Stimulated activated CD4-positive, alpha-beta T cell treated with anti-CD3 and anti-CD28 coated beads, Interleukin-1b, Interleukin-23, amount 100 ng/mL, for 48 hours (primary cell): ENCODE data around the gene ZNF735.
"Not testable (repeated sequence)": the region's sequence is repeated elsewhere in the genome, so short reads cannot be mapped to it uniquely, and the experiment has no call there.

Experiments used
- DNase-seq: peaks from one replicate; pipeline ENCODE4 v3.0.0-alpha.2; 2020

The ZNF735 gene

GRCh38 chr7:64206903-64207302 lies at the start of gene ZNF735:
Gene ZNF735 (plus strand): TSS chr7:64207203. CDS start chr7:64207203, 0 bp downstream.
- no peak for DNase-seq

DNA sequence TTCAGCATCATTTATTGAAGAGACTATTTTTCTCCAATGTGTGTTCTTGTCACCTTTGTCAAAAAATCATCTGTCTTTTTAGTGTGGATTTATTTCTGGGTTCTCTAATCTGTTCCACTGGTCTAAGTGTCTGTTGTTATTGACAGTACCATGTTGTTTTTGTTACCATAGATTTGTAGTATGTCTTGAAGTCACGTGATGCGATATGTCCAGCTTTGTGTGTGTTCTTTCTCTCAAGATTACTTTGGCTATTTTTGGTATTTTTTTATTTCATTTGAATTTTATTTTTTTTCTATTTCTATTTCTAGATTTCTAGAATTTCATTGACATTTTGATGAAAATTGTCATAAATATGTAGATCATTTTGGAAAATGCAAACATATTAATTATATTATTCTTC lies 36.0 kb upstream of the ZNF735 start:
- not testable (repeated sequence) for DNase-seq

GRCh38 chr7:64174328-64174727 lies 32.7 kb upstream of the ZNF735 start:
- DNase-seq, result no peak

DNA sequence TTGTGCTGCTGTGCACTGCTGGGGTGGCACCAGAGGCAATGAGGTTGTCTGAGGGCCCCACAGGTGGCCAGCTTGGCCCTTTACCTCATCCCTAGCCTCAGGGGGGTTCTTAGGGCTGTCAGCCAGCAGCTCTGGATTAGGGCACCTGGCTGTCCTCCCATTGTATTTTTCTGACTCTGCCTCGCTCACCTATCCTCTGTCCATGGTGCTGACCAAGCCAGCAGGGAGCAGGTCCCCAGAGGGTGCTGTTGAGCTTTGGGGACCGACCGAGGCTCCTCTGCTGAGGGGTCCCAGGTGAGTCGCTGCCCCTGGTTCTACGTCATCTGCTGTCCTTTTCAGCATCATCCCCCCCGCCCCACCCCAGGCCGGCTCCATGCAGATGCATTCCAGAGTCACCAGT lies 32.1 kb upstream of the ZNF735 start:
- no peak for DNase-seq

GRCh38 chr7:64180989-64181388 lies 26.0 kb upstream of the ZNF735 start:
- DNase-seq, result no peak

DNA sequence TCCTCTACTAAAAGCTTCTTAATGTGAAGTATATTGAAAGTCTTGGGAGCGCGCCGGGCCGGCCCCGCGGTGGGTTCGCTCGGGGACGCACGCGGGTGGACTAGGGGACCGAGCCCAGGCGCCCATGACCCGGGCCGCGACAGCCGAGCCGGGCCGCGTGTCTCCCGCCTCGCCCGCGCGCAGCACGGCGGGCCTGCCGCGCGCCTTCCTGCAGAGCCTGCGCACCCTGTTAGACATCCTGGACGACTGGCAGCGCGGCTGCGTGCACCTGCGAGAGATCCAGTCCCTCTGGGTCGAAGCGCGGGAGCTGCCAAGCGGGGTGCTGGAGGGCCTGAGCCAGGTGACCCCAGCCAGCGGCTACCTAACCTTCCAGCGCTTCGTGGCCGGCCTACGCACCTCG lies 25.4 kb upstream of the ZNF735 start:
- DNase-seq, result no peak

DNA sequence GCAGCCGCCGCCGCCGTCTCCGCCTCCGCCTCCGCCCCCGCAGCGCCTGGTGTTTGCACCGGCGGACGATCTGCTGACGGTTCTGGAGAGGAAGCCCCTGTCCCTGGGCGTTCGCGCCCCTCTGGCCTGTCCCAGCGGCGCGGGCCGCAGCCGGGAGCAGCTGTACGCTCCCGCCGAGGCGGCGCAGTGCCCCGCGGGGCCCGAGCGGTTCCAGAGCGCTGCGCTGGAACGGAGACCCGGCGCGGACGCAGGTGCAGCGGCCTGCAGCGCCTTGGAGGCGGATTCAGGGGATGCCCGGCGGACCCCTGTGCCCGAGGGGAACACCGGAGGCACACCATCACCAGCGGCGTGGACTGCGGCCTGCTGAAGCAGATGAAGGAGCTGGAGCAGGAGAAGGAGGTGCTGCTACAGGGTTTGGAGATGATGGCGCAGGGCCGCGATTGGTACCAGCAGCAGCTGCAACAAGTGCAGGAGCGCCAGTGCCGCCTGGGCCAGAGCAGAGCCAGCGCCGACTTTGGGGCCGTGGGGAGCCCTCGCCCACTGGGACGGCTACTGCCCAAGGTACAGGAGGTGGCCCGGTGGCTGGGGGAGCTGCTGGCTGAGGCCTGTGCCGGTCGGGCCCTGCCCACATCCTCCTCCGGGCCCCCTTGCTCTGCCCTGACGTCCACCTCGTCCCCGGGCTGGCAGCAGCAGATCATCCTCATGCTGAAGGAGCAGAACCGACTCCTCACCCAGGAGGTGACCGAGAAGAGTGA lies 24.8 kb upstream of the ZNF735 start:
- DNase-seq, result no peak

GRCh38 chr7:64183126-64183742 lies 23.8 kb upstream of the ZNF735 start:
- DNase-seq, result peak; percentile 35

GRCh38 chr7:64183827-64184372 lies 23.1 kb upstream of the ZNF735 start:
- no peak for DNase-seq

GRCh38 chr7:64184376-64184775 lies 22.6 kb upstream of the ZNF735 start:
- no peak for DNase-seq

GRCh38 chr7:64187408-64187807 lies 19.6 kb upstream of the ZNF735 start:
- no peak for DNase-seq

DNA sequence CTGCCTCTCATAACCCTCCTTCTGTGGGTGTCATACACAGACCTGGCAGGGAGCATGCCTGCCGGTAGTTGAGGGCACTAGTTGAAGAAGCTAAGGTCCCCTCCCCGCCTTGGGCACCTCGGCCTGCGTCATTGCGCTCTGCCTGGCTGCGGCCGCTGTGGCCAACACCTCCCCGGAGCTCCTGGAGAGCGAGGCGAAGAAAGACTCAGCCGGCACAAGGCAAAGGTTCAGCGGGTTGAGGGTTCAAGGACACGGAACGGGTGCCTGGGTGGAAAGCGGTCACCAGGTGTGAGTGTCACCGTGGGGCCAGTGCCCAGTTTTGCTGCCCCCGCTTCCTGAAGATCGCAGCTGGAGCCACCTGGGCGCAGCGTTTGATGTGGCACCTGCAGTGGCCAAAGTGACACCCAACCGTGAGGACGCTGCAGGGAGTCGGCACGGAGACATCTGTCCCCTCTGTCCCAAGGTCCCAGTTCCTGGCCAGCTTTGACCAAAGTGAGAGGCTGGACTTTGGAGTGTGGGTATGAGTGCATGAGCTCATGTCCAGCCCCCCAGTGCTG lies 14.8 kb upstream of the ZNF735 start:
- DNase-seq, result no peak

- no peak for DNase-seq
These were observed 14.2 kb upstream of the ZNF735 start for GRCh38 chr7:64192775-64193174.

DNA sequence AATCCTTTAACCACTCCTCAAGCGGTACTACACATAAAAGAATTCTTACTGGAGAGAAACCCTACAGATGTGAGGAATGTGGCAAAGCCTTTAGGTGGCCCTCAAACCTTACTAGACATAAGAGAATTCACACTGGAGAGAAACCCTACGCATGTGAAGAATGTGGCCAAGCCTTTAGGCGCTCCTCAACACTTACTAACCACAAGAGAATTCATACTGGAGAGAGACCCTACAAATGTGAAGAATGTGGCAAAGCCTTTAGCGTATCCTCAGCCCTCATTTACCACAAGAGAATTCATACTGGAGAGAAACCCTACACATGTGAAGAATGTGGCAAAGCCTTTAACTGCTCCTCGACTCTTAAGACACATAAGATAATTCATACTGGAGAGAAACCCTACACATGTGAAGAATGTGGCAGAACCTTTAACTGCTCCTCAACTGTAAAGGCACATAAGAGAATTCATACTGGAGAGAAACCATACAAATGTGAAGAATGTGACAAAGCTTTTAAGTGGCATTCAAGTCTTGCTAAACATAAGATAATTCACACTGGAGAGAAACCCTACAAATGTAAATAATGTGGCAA lies 12.8 kb downstream of the ZNF735 start:
- DNase-seq, result not testable (repeated sequence)

GRCh38 chr7:64223366-64223765 lies 16.4 kb downstream of the ZNF735 start:
- DNase-seq, result no peak

- not testable (repeated sequence) for DNase-seq
These were observed 21.2 kb downstream of the ZNF735 start, which contains the start of gene ZNF679 for GRCh38 chr7:64228174-64228573. Gene ZNF679 (plus strand): TSS chr7:64228474. CDS start chr7:64249118, 20,644 bp downstream.

GRCh38 chr7:64266341-64266919 lies 59.4 kb downstream of the ZNF735 start:
- DNase-seq, result no peak
